ENCODE measurements around the gene DYNC1LI2.

DYNC1LI2 gene

GRCh38 chr16:66740533-66740932, 10.9 kb downstream of the DYNC1LI2 start:
- ChIA-PET POLR2A (interaction anchor here (0.9 to 1.1 kb wide), 3 partner anchors 11 to 18 kb away, joined by 3 read pairs; partner anchors contain the start of gene DYNC1LI2), CTCF (interaction anchor here (0.5 to 7.1 kb wide), 27 partner anchors 8 to 420 kb away, joined by 3 to 88 read pairs (median 3); partner anchors contain the start of genes DYNC1LI2 and NAE1)
- Histone ChIP-seq H3K4me1 (ENCODE audit: control insufficient read depth, insufficient read depth, low read length) (peaks cover 14% of the 10 kb centered on the region), H3K36me3 (ENCODE audit: control insufficient read depth in 2 of 2, insufficient read depth in 1 of 2, low read length in 2 of 2) (peaks cover 60 to 93% of the 10 kb centered on the region in 2 experiments), H3K27ac (ENCODE audit: extremely low read depth, low read depth, low read length) (peak overlapping the region; percentile 38; the same call in 1 of the 2 replicates), H3K4me3 (ENCODE audit: low read depth, low read length) (no peak overlapping the region), H3K9me3 (ENCODE audit: control insufficient read depth, insufficient read depth, low read depth, low read length) (no peaks in the 10 kb centered on the region)
- TF ChIP-seq, protein P1, sequence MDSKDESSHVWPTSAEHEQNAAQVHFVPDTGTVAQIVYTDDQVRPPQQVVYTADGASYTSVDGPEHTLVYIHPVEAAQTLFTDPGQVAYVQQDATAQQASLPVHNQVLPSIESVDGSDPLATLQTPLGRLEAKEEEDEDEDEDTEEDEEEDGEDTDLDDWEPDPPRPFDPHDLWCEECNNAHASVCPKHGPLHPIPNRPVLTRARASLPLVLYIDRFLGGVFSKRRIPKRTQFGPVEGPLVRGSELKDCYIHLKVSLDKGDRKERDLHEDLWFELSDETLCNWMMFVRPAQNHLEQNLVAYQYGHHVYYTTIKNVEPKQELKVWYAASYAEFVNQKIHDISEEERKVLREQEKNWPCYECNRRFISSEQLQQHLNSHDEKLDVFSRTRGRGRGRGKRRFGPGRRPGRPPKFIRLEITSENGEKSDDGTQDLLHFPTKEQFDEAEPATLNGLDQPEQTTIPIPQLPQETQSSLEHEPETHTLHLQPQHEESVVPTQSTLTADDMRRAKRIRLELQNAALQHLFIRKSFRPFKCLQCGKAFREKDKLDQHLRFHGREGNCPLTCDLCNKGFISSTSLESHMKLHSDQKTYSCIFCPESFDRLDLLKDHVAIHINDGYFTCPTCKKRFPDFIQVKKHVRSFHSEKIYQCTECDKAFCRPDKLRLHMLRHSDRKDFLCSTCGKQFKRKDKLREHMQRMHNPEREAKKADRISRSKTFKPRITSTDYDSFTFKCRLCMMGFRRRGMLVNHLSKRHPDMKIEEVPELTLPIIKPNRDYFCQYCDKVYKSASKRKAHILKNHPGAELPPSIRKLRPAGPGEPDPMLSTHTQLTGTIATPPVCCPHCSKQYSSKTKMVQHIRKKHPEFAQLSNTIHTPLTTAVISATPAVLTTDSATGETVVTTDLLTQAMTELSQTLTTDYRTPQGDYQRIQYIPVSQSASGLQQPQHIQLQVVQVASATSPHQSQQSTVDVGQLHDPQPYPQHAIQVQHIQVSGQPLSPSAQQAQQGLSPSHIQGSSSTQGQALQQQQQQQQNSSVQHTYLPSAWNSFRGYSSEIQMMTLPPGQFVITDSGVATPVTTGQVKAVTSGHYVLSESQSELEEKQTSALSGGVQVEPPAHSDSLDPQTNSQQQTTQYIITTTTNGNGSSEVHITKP (tag by site-specific recombination; IDR thresholded peaks at IDR 0.05) = peak; percentile 24; the same call in 1 of the 2 replicates
- TF ChIP-seq ZFP37 (tag by site-specific recombination; IDR thresholded peaks at IDR 0.05) = no peak

GRCh38 chr16:66740010-66740409, 11.4 kb downstream of the DYNC1LI2 start:
- Histone ChIP-seq H3K27ac (ENCODE audit: extremely low read depth, low read depth, low read length) (peak overlapping the region; percentile 38; the same call in 1 of the 2 replicates), H3K9me3 (ENCODE audit: control insufficient read depth, insufficient read depth, low read depth, low read length) (no peaks in the 10 kb centered on the region), H3K36me3 (ENCODE audit: control insufficient read depth in 2 of 2, insufficient read depth in 1 of 2, low read length in 2 of 2) (peaks cover 60 to 93% of the 10 kb centered on the region in 2 experiments), H3K4me1 (ENCODE audit: control insufficient read depth, insufficient read depth, low read length) (peaks cover 14% of the 10 kb centered on the region), H3K4me3 (ENCODE audit: low read depth, low read length) (no peak overlapping the region)
- CTCF ChIA-PET = interaction anchor here (0.6 to 7.1 kb wide), 21 partner anchors 8 to 420 kb away, joined by 3 to 88 read pairs (median 3); partner anchors contain the start of genes DYNC1LI2 and NAE1
- TF ChIP-seq ZNF221 (tag by site-specific recombination; IDR thresholded peaks at IDR 0.05; ENCODE audit: borderline replicate concordance) (no peak), PRDM1 (tag by site-specific recombination; IDR thresholded peaks at IDR 0.05) (peak; percentile 33; the same call in 1 of the 2 replicates), PBX3 (CRISPR knock-in tag; IDR thresholded peaks at IDR 0.05) (no peak), ZBTB48 (tag by site-specific recombination; IDR thresholded peaks at IDR 0.05) (peak; percentile 48; the same call in 1 of the 2 replicates), ZNF324 (tag by site-specific recombination; IDR thresholded peaks at IDR 0.05) (no peak), ZNF654 (tag by site-specific recombination; IDR thresholded peaks at IDR 0.05; ENCODE audit: low read depth) (peak; percentile 36; the same call in 1 of the 2 replicates), CTCF (tag by site-specific recombination; IDR thresholded peaks at IDR 0.05) (0 out of 2 replicates have a peak, but pooled peaks have one; percentile 15)
- POLR2A ChIA-PET = interaction anchor here (0.9 to 1.1 kb wide), 3 partner anchors 12 to 17 kb away, joined by 3 read pairs; partner anchors contain the start of gene DYNC1LI2

DNA sequence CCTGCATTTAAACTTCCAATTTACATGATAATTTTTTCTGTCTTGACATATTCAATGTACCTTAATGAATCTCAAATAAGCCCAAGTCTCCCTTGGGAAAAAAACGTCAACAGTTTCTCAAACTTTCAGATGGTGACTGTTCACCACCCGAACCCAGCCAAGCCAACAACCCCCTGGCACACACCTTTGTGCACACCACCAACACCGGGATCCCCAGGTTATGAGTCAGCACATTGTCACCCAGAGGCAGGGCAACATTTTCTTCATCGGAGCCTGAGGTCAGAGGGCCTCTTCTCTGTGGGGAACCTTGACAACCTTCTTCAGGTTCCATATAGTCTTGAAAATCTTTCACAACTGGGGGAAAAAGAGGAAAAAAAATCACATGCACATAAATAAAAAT, 15.5 kb downstream of the DYNC1LI2 start:
- no peaks in the 10 kb centered on the region for H3K9me3 ChIP-seq (ENCODE audit: control insufficient read depth, insufficient read depth, low read depth, low read length)
- POLR2A ChIA-PET = no interaction called here

More for the DNA sequence above, 15.5 kb downstream of the DYNC1LI2 start:
- peaks cover 68 to 96% of the 10 kb centered on the region in 2 experiments for H3K36me3 ChIP-seq (ENCODE audit: control insufficient read depth in 2 of 2, insufficient read depth in 1 of 2, low read length in 2 of 2)
- H3K27ac ChIP-seq (ENCODE audit: extremely low read depth, low read depth, low read length) = no peak overlapping the region
- CTCF ChIA-PET = interaction anchor here (0.6 to 7.1 kb wide), 6 partner anchors 8 to 138 kb away, joined by 3 to 88 read pairs (median 8); partner anchors contain the start of gene DYNC1LI2
- TF ChIP-seq BCL6B (tag by site-specific recombination; IDR thresholded peaks at IDR 0.05) (no peak), SP7 (tag by site-specific recombination; IDR thresholded peaks at IDR 0.05) (no peak)
- no peaks in the 10 kb centered on the region for H3K4me1 ChIP-seq (ENCODE audit: control insufficient read depth, insufficient read depth, low read length)
- no peak overlapping the region for H3K4me3 ChIP-seq (ENCODE audit: low read depth, low read length)

Data from HEK293 (cell line).